Measurements from ENCODE around the gene PTPRM.

PTPRM gene

DNA sequence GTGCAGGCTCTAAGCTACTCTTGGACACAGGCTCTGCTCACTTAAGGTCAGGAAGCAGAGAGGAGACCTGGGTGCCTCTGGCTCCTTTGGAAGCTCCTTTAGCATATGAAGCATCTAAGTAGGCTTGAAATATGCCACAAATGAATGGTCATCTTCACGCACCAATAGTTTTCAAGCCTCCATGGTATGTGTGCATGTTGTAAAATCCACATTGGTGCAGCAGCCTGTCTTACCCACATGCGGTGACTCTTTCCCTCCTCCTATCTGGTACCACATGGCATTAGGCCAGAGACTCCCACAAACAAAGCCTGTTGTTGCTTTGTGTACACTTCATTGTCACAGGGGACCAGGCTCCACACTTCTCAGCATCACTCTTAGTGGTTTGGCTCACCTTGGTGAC lies 599.9 kb downstream of the PTPRM start:
- TF ChIP-seq, protein P1, sequence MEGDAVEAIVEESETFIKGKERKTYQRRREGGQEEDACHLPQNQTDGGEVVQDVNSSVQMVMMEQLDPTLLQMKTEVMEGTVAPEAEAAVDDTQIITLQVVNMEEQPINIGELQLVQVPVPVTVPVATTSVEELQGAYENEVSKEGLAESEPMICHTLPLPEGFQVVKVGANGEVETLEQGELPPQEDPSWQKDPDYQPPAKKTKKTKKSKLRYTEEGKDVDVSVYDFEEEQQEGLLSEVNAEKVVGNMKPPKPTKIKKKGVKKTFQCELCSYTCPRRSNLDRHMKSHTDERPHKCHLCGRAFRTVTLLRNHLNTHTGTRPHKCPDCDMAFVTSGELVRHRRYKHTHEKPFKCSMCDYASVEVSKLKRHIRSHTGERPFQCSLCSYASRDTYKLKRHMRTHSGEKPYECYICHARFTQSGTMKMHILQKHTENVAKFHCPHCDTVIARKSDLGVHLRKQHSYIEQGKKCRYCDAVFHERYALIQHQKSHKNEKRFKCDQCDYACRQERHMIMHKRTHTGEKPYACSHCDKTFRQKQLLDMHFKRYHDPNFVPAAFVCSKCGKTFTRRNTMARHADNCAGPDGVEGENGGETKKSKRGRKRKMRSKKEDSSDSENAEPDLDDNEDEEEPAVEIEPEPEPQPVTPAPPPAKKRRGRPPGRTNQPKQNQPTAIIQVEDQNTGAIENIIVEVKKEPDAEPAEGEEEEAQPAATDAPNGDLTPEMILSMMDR (IDR thresholded peaks at IDR 0.05; ENCODE audit: low read depth, low read length) = no peak
- no peak overlapping the region for H3K4me3 ChIP-seq (replicated peaks in 1 of 2; ENCODE audit: low read depth in 2 of 2, low read length in 2 of 2)
- DNase-seq (ENCODE audit: low read depth in 2 of 2) = no peak

DNA sequence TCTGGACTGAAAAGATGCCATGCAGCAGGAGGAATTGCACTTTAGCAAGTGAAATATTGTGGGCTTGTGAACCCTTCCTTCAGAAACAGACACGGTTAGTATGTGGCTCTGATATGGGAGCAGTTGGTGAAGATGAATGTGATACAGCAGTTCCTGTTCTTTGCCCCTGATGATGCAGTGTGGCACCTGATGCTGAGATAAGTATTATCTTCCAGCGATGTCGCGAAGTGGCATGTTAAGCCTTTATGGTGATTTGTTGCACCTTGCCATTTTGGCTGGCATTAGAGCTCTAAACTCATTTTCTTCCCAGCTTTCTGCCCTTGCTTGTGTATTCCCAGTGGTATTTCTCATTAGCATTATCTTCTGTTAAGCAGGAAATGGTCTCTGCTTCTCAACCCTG lies 600.6 kb downstream of the PTPRM start:
- no peak for DNase-seq (ENCODE audit: low read depth in 2 of 2)
- H3K4me3 ChIP-seq (replicated peaks in 1 of 2; ENCODE audit: low read depth in 2 of 2, low read length in 2 of 2) = no peak overlapping the region
- TF ChIP-seq, protein P1 (IDR thresholded peaks at IDR 0.05; ENCODE audit: low read depth, low read length) = no peak

DNA sequence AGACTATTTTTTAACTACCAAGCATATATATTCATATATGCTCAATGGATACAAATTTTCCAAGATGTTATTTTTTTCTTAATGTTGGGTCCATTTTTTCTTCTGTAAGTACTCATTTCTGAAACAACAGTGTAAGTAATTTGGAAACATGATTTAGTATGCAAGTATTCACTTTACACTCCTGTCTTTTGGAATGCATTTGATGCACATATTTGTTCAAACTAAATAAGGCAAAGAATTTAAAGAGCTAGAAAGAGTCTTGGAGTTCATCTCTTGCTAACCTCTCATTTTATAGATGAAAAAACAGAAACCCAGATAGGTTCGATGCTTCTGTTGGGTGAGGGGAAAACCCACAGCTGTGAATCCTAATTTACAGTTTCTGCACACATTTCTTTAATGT lies 602.6 kb downstream of the PTPRM start:
- TF ChIP-seq, protein P1 (IDR thresholded peaks at IDR 0.05; ENCODE audit: low read depth, low read length) = no peak
- no peak for DNase-seq (ENCODE audit: low read depth in 2 of 2)
- H3K4me3 ChIP-seq (replicated peaks in 1 of 2; ENCODE audit: low read depth in 2 of 2, low read length in 2 of 2) = no peak overlapping the region

DNA sequence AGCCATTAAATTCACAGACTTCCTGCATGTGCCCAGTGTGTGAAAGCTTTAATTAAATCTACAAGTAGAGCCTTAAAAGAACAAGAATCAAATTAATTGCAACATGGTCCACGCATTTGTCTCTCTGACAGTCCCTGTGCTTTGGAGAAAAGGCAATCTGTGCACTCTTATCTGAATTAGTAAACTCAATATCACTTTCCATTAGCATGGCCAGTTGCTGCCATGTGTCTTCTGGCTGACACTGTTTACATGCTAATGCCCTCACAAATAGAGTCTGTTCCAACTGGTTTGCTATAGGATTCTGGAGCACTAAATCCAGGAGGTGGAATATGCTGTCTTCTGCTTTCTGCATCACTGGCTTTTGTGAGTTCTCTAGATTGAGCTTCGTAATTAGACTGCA lies 607.7 kb downstream of the PTPRM start:
- DNase-seq (ENCODE audit: low read depth in 2 of 2) = no peak
- H3K4me3 ChIP-seq (replicated peaks in 1 of 2; ENCODE audit: low read depth in 2 of 2, low read length in 2 of 2) = no peak overlapping the region
- TF ChIP-seq, protein P1 (IDR thresholded peaks at IDR 0.05; ENCODE audit: low read depth, low read length) = no peak

DNA sequence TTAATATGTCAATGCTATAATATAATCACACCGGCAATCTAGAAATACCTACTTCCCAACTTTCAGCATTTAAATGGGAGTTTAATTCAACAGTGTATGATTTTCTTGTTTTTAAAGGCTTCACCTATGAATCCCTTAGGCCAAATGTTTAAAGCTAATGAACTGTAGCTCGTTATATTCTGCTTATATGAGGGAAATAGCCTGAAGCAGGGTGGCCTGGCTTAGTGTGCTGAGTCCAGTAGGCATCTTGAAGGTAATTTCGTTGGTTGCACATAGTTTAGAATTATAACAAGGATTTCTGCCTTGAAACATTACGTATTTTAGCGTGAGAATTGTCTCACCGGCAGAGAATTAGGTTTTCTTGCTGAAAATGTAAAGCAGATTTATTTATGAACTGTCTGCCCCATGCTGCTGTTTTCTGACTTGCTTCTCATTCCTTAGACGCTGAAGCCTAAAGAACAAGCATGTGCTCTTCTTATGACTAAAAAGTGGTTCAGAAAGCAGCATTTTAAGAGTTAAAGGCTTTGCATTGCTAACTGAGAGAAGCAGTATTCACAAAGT lies 608.5 kb downstream of the PTPRM start:
- no peak overlapping the region for H3K4me3 ChIP-seq (replicated peaks in 1 of 2; ENCODE audit: low read depth in 2 of 2, low read length in 2 of 2)
- DNase-seq (ENCODE audit: low read depth in 2 of 2) = no peak
- TF ChIP-seq, protein P1 (IDR thresholded peaks at IDR 0.05; ENCODE audit: low read depth, low read length) = no peak

DNA sequence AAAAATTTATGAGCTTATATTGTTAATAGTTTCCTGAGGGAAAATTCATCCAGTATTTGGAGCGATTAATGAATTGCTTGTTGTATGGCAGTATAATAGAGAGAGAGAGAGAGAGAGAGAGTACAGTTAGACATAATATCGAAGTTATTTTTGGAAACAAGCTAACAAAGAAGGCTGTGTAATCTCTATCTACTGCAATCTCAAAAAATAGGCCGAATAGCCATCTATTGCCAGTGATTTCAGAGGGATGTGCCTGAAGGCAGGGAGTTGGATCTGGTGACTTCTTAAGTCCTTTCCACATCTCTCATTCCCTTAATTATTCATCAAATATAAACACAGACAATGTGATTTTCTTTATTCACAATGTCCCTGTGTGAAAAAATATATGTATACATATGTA lies 609.0 kb downstream of the PTPRM start:
- DNase-seq (ENCODE audit: low read depth in 2 of 2) = peak in 1 of 2 donors; percentile 28
- TF ChIP-seq, protein P1 (IDR thresholded peaks at IDR 0.05; ENCODE audit: low read depth, low read length) = no peak
- no peak overlapping the region for H3K4me3 ChIP-seq (replicated peaks in 1 of 2; ENCODE audit: low read depth in 2 of 2, low read length in 2 of 2)

DNA sequence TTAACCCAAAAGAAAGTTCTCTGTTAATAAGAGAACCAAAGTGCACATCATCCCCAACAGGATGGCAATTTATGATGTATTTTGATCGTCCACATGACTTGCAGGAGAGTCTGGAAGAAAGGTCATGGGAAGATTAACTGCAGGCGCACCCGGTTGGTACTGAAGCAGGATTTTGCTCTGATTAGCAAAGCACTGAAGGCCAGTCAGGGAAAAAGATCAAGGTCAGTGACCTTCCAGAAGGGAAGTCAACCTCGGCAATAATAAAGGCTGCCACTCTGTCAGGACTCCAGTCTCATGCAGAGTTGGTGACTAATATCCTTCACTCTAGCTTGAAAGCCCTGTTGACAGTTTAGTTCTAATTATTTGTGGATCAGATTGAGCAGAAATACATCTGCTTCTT lies 609.4 kb downstream of the PTPRM start:
- no peak overlapping the region for H3K4me3 ChIP-seq (replicated peaks in 1 of 2; ENCODE audit: low read depth in 2 of 2, low read length in 2 of 2)
- DNase-seq (ENCODE audit: low read depth in 2 of 2) = peak in 1 of 2 donors; percentile 1
- TF ChIP-seq, protein P1 (IDR thresholded peaks at IDR 0.05; ENCODE audit: low read depth, low read length) = no peak
